HG03135 (cell line): ENCODE results near the gene RECQL.
"Not testable (repeated sequence)": the region's sequence is repeated elsewhere in the genome, so short reads cannot be mapped to it uniquely, and the experiment has no call there.

Experiments used
- ATAC-seq: cut with Tn5 transposase; IDR thresholded peaks from one replicate; pipeline ENCODE4 v1.9.1; 2021; ENCODE audit warnings: mild to moderate bottlenecking, moderate library complexity; ENCODE audit not compliant: unreplicated experiment

Gene RECQL

GRCh38 chr12:21429994-21430393, 71.4 kb downstream of the RECQL start:
- no peak for ATAC-seq

DNA sequence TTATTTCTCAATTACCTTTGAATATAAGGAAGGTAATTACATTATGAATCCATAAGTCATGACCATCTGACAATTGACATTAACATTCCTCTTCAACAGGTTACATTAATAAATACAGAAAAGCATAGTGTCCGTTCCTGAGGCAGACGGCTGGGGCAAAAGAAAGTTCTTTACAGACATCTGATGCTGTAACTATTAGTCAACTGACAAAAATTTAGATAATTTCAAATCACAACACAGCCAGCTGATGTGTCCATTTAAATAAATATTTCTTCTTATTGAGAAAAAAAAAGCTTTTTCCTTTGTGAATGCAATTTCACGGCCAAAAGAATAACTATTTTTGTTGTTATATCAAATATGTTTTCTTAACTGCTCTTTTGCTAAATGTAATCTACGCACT, 73.2 kb downstream of the RECQL start:
- ATAC-seq: no peak

DNA sequence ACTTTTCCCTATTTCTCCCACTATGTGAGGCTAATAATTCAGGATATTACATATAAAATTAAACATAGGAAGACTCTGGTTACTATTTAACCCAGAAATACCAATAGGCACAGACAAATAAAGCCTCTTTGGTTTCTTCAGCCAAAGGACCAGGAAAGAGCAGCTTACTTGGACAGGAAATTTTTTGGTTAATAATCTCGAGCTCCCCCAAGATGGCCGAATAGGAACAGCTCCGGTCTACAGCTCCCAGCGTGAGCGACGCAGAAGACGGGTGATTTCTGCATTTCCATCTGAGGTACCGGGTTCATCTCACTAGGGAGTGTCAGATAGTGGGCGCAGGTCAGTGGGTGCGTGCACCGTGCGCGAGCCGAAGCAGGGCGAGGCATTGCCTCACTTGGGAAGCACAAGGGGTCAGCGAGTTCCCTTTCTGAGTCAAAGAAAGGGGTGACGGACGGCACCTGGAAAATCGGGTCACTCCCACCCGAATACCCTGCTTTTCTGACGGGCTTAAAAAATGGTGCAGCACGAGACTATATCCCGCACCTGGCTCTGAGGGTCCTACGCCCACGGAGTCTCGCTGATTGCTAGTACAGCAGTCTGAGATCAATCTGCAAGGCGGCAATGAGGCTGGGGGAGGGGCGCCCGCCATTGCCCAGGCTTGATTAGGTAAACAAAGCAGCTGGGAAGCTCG, 82.3 kb downstream of the RECQL start:
- not testable (repeated sequence) for ATAC-seq
